Astrocyte (in vitro differentiated cells and primary cell): ENCODE measurements around the gene RDH16. TPM values are rescaled to one million over a fixed set of nuclear protein-coding genes. Genes with fewer than 3 reads are reported as not detected.

Experiments used
- DNase-seq: peaks from one replicate; pipeline ENCODE4 v3.0.0-alpha.2; 2010; ENCODE audit warnings: low read depth
- FAIRE-seq: peaks from 2 replicates; lab custom pipeline; 2011; peaks lifted over from hg19 to GRCh38; lab: Jason Lieb, UNC
- H2AFZ ChIP-seq: 2 replicates; pipeline ENCODE4 v1.6.0; 2012; ENCODE audit warnings: low read depth, low read length, inconsistent platforms
- H3K27ac ChIP-seq: 2 replicates; pipeline ENCODE4 v1.5.1; 2011; ENCODE audit warnings: low read depth, low read length, inconsistent platforms
- H3K27me3 ChIP-seq: 2 replicates; pipeline ENCODE4 v1.6.0; 2011; ENCODE audit warnings: low read length, inconsistent platforms; ENCODE audit not compliant: insufficient read depth
- H3K36me3 ChIP-seq: 2 replicates; pipeline ENCODE4 v1.5.1; 2011; ENCODE audit warnings: low read length, inconsistent platforms; ENCODE audit not compliant: insufficient read depth
- H3K4me1 ChIP-seq: 2 replicates; pipeline ENCODE4 v1.5.1; 2011; ENCODE audit warnings: low read length, inconsistent platforms; ENCODE audit not compliant: insufficient read depth
- H3K4me2 ChIP-seq: 2 replicates; pipeline ENCODE4 v1.6.0; 2012; ENCODE audit warnings: low read length, inconsistent platforms
- H3K4me3 ChIP-seq: 2 replicates; pipeline ENCODE4 v1.5.1; 2011; ENCODE audit warnings: low read depth, mild to moderate bottlenecking, low read length, inconsistent platforms; ENCODE audit not compliant: insufficient read depth
- H3K79me2 ChIP-seq: 2 replicates; pipeline ENCODE4 v1.6.0; 2012; ENCODE audit warnings: mild to moderate bottlenecking, low read length, inconsistent platforms; ENCODE audit not compliant: insufficient read depth
- H3K9ac ChIP-seq: 2 replicates; pipeline ENCODE4 v1.6.0; 2012; ENCODE audit warnings: mild to moderate bottlenecking, low read length, inconsistent platforms
- H3K9me3 ChIP-seq: 2 replicates; pipeline ENCODE4 v1.5.1; 2012; ENCODE audit warnings: low read depth, mild to moderate bottlenecking, low read length, inconsistent platforms; ENCODE audit not compliant: insufficient read depth
- H4K20me1 ChIP-seq: 2 replicates; pipeline ENCODE4 v1.6.0; 2012; ENCODE audit warnings: low read length, inconsistent platforms; ENCODE audit not compliant: insufficient read depth
- H3K27ac Mint-ChIP-seq: one replicate; pipeline ENCODE4 v1.8.0; 2021; ENCODE audit warnings: mild to moderate bottlenecking, mixed read lengths; ENCODE audit not compliant: unreplicated experiment
- H3K27me3 Mint-ChIP-seq: one replicate; pipeline ENCODE4 v1.8.0; 2021; ENCODE audit warnings: low read depth, mixed read lengths; ENCODE audit not compliant: unreplicated experiment
- H3K36me3 Mint-ChIP-seq: one replicate; pipeline ENCODE4 v1.8.0; 2021; ENCODE audit warnings: low read depth, mixed read lengths; ENCODE audit not compliant: unreplicated experiment
- H3K4me1 Mint-ChIP-seq: one replicate; pipeline ENCODE4 v1.8.0; 2021; ENCODE audit warnings: low read depth, mixed read lengths; ENCODE audit not compliant: unreplicated experiment
- H3K4me3 Mint-ChIP-seq: one replicate; pipeline ENCODE4 v1.8.0; 2021; ENCODE audit warnings: mild to moderate bottlenecking, moderate library complexity, mixed read lengths; ENCODE audit not compliant: unreplicated experiment
- H3K9me3 Mint-ChIP-seq: one replicate; pipeline ENCODE4 v1.8.0; 2021; ENCODE audit warnings: mild to moderate bottlenecking, mixed read lengths; ENCODE audit not compliant: unreplicated experiment
- EZH2 ChIP-seq: IDR thresholded peaks from 2 replicates; pipeline ENCODE4 v1.6.1; 2012; ENCODE audit warnings: mild to moderate bottlenecking, low read length, inconsistent platforms; ENCODE audit not compliant: insufficient read depth
- total RNA-seq: library from RNA; stranded (reverse); gene quantifications from 2 replicates; pipeline ENCODE4 v1.2.1, GENCODE V29; 2021
- TF ChIP-seq, protein P1 (sequence below): IDR thresholded peaks from 2 replicates; pipeline ENCODE4 v1.5.1; 2011; ENCODE audit warnings: low read depth, mild to moderate bottlenecking, inconsistent platforms, low read length, moderate library complexity; ENCODE audit not compliant: insufficient read depth

Gene RDH16
- total RNA-seq, 1 donor from 2014 or later: 0.32 TPM

GRCh38 chr12:57005980-57006808, 48.8 kb upstream of the RDH16 start, which contains the start of gene ZBTB39:
Gene ZBTB39 (minus strand): TSS chr12:57006546. CDS start chr12:57004917, 1,629 bp downstream.
- Mint-ChIP-seq H3K9me3 (no peaks in the 10 kb centered on the region), H3K27me3 (no peaks in the 10 kb centered on the region), H3K36me3 (peaks cover 21% of the 10 kb centered on the region), H3K4me1 (peaks cover 22% of the 10 kb centered on the region), H3K27ac (peak within 1 kb of the TSS; percentile 83), H3K4me3 (peak within 1 kb of the TSS; percentile 97)
- H4K20me1 ChIP-seq: peaks cover 41% of the 10 kb centered on the region
- peak within 1 kb of the TSS; percentile 97 for H3K4me2 ChIP-seq
- peak within 1 kb of the TSS; percentile 60 for H2AFZ ChIP-seq
- peak within 1 kb of the TSS; percentile 77 for H3K4me3 ChIP-seq
- peak within 1 kb of the TSS; percentile 87 for H3K9ac ChIP-seq
- H3K36me3 ChIP-seq: peaks cover 27% of the 10 kb centered on the region
- TF ChIP-seq, protein P1, sequence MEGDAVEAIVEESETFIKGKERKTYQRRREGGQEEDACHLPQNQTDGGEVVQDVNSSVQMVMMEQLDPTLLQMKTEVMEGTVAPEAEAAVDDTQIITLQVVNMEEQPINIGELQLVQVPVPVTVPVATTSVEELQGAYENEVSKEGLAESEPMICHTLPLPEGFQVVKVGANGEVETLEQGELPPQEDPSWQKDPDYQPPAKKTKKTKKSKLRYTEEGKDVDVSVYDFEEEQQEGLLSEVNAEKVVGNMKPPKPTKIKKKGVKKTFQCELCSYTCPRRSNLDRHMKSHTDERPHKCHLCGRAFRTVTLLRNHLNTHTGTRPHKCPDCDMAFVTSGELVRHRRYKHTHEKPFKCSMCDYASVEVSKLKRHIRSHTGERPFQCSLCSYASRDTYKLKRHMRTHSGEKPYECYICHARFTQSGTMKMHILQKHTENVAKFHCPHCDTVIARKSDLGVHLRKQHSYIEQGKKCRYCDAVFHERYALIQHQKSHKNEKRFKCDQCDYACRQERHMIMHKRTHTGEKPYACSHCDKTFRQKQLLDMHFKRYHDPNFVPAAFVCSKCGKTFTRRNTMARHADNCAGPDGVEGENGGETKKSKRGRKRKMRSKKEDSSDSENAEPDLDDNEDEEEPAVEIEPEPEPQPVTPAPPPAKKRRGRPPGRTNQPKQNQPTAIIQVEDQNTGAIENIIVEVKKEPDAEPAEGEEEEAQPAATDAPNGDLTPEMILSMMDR: no peak
- no peak for TF ChIP-seq EZH2
- peaks cover 3% of the 10 kb centered on the region for H3K27me3 ChIP-seq
- peaks cover 49% of the 10 kb centered on the region for H3K79me2 ChIP-seq
- peak within 1 kb of the TSS; percentile 13 for H3K27ac ChIP-seq
- DNase-seq (peak; percentile 13), FAIRE-seq (no peak)
- no peaks in the 10 kb centered on the region for H3K9me3 ChIP-seq
- H3K4me1 ChIP-seq: peaks cover 11% of the 10 kb centered on the region

DNA sequence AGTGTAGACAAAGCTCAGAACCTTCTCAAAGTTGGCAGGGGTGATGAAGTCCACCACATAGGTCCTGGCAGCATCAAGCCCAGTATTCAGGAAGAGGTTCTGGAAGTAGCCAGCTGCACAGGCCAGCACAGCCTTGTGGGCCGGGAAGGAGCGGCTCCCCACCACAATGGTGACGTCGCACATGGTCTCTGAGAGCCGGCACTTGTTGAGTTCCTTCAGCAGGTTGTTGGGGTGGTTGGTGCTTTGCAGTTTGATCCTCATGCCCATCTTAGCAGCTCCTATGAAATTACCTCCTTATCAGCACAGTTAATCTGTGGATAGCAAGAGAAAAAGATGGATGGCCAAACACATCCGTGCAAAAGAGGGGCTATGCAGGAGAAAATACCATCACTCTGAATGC, 47.2 kb upstream of the RDH16 start:
- peak overlapping the region; percentile 97 for H3K4me3 Mint-ChIP-seq
- no peaks in the 10 kb centered on the region for H3K27me3 ChIP-seq
- peaks cover 57% of the 10 kb centered on the region for H4K20me1 ChIP-seq
- no peak overlapping the region for H3K9ac ChIP-seq
- H3K79me2 ChIP-seq: peaks cover 62% of the 10 kb centered on the region
- H3K4me3 ChIP-seq: no peak overlapping the region
- TF ChIP-seq EZH2: no peak
- TF ChIP-seq, protein P1: no peak
- H3K4me2 ChIP-seq: peak overlapping the region; percentile 97
- H3K27me3 Mint-ChIP-seq: no peaks in the 10 kb centered on the region
- no peak overlapping the region for H3K27ac Mint-ChIP-seq
- peaks cover 28% of the 10 kb centered on the region for H3K4me1 Mint-ChIP-seq
- peaks cover 11% of the 10 kb centered on the region for H3K4me1 ChIP-seq
- DNase-seq: no peak
- peaks cover 33% of the 10 kb centered on the region for H3K36me3 ChIP-seq
- no peaks in the 10 kb centered on the region for H3K9me3 Mint-ChIP-seq
- H2AFZ ChIP-seq: no peak overlapping the region
- no peak for FAIRE-seq
- H3K27ac ChIP-seq: no peak overlapping the region
- peaks cover 21% of the 10 kb centered on the region for H3K36me3 Mint-ChIP-seq
- H3K9me3 ChIP-seq: no peaks in the 10 kb centered on the region

- peaks cover 33% of the 10 kb centered on the region for H3K36me3 ChIP-seq
- peaks cover 65% of the 10 kb centered on the region for H3K79me2 ChIP-seq
- peaks cover 31% of the 10 kb centered on the region for H3K4me1 Mint-ChIP-seq
Measured at GRCh38 chr12:57003395-57003794, 46.0 kb upstream of the RDH16 start.

More at GRCh38 chr12:57003395-57003794, 46.0 kb upstream of the RDH16 start:
- Histone ChIP-seq H3K4me3 (no peak overlapping the region), H3K9me3 (no peaks in the 10 kb centered on the region), H2AFZ (no peak overlapping the region), H3K9ac (no peak overlapping the region), H3K4me2 (no peak overlapping the region), H3K27ac (no peak overlapping the region), H4K20me1 (peaks cover 68% of the 10 kb centered on the region), H3K27me3 (no peaks in the 10 kb centered on the region), H3K4me1 (peaks cover 11% of the 10 kb centered on the region)
- Mint-ChIP-seq H3K36me3 (peaks cover 21% of the 10 kb centered on the region), H3K27ac (no peak overlapping the region), H3K9me3 (no peaks in the 10 kb centered on the region), H3K27me3 (no peaks in the 10 kb centered on the region), H3K4me3 (no peak overlapping the region)
- FAIRE-seq (no peak), DNase-seq (no peak)
- TF ChIP-seq EZH2: no peak
- TF ChIP-seq, protein P1: no peak
